Ascending aorta (tissue), 2 donors: ENCODE results near the gene TXNL4A. TPM values are rescaled to one million over a fixed set of nuclear protein-coding genes. Genes with fewer than 3 reads are reported as not detected.
A peak's percentile ranks its signal among the peaks of the same experiment; 100 is the strongest.

ENCODE experiments used
- DNase-seq, 2 donors: peaks; one replicate each; pipeline ENCODE4 v3.0.0-alpha.2; 2019; ENCODE audit warnings: low spot score in 2 of 2
- H3K27ac ChIP-seq, 2 donors: fragments of 200-600 bp; sonication (generic); one replicate each; pipeline ENCODE4 v1.5.1; 2016 to 2017; ENCODE audit warnings: mild to moderate bottlenecking in 1 of 2
- H3K27me3 ChIP-seq: fragments of 200-600 bp; sonication (generic); one replicate; pipeline ENCODE4 v1.5.1; 2017
- H3K36me3 ChIP-seq, 2 donors: fragments of 200-600 bp; sonication (generic); one replicate each; pipeline ENCODE4 v1.5.1; 2016
- H3K4me1 ChIP-seq, 2 donors: fragments of 200-600 bp; sonication (generic); one replicate each; pipeline ENCODE4 v1.5.1; 2016 to 2017; ENCODE audit warnings: mild to moderate bottlenecking in 1 of 2
- H3K4me3 ChIP-seq, 2 donors: fragments of 200-600 bp; sonication (generic); one replicate each; pipeline ENCODE4 v1.5.1; 2016 to 2017; ENCODE audit warnings: mild to moderate bottlenecking in 1 of 2
- H3K9me3 ChIP-seq, 2 donors: fragments of 200-600 bp; sonication (generic); one replicate each; pipeline ENCODE4 v1.5.1; 2016
- CTCF ChIP-seq, 3 experiments: fragments of 200-600 bp in 2 of 3; fragments of 450-650 bp in 1 of 3; sonication (generic) in 2 of 3; IDR thresholded peaks; one replicate each; pipeline ENCODE4 v1.5.1; 2016 to 2019; ENCODE audit warnings: antibody characterized with exemption in 3 of 3, mild to moderate bottlenecking in 1 of 3, moderate library complexity in 1 of 3
- intact Hi-C: fragments of 100-400 bp; cut with DNase I; formaldehyde crosslinking; loops from one replicate; pipeline ENCODE4 v1.15.1; 2023
- total RNA-seq: library from RNA; depleted of rRNA; stranded (reverse); fragments of >200 nt; gene quantifications from one replicate; pipeline ENCODE4 v1.1.0, GENCODE V29; 2016

The TXNL4A gene
- total RNA-seq, 1 donor from 2014 or later, result 16.5 TPM

- Histone ChIP-seq H3K9me3 (no peaks in the 10 kb centered on the region), H3K4me3 (peak overlapping the region; percentile 85 to 91), H3K4me1 (peaks cover 8 to 11% of the 10 kb centered on the region in 2 donors), H3K36me3 (peaks cover 0 to 8% of the 10 kb centered on the region in 2 donors), H3K27ac (peak overlapping the region; percentile 95 to 97), H3K27me3 (no peaks in the 10 kb centered on the region)
- DNase-seq, result peak in 1 of 2 donors; percentile 71
- peak in 2 of 3 experiments; percentile 30 to 35 for TF ChIP-seq CTCF (IDR thresholded peaks at IDR 0.05)
- intact Hi-C loops, result loop anchor here (1.0 to 10.0 kb wide), 6 partner anchors 22 to 593 kb away; partner anchors contain the start of genes CTDP1, NFATC1 and SLC66A2
Measured at GRCh38 chr18:79988071-79988450, 302 bp downstream of the TXNL4A start.

- no peak for DNase-seq
- peak overlapping the region; percentile 85 to 91 for H3K4me3 ChIP-seq
- H3K9me3 ChIP-seq, result no peaks in the 10 kb centered on the region
- TF ChIP-seq CTCF (IDR thresholded peaks at IDR 0.05), result no peak
- peaks cover 8 to 11% of the 10 kb centered on the region in 2 donors for H3K4me1 ChIP-seq
- peak overlapping the region; percentile 95 to 97 for H3K27ac ChIP-seq
- no peaks in the 10 kb centered on the region for H3K27me3 ChIP-seq
- H3K36me3 ChIP-seq, result peaks cover 0 to 8% of the 10 kb centered on the region in 2 donors
- intact Hi-C loops, result loop anchor here (10.0 kb wide), 1 partner anchor 593 kb away; the partner anchor contains the start of gene NFATC1
Measured at GRCh38 chr18:79987566-79987965, 797 bp downstream of the TXNL4A start.

GRCh38 chr18:79986726-79987125, 1.6 kb downstream of the TXNL4A start:
- Histone ChIP-seq H3K4me3 (peak overlapping the region; percentile 85 to 91), H3K27ac (peak overlapping the region in 1 of 2 donors; percentile 3)

GRCh38 chr18:79985172-79985571, 3.2 kb downstream of the TXNL4A start:
- H3K4me1 ChIP-seq, result peaks cover 8 to 11% of the 10 kb centered on the region in 2 donors
- intact Hi-C loops, result loop anchor here (10.0 kb wide), 1 partner anchor 590 kb away; the partner anchor contains the start of gene NFATC1
- no peak for TF ChIP-seq CTCF (IDR thresholded peaks at IDR 0.05)
- H3K9me3 ChIP-seq, result no peaks in the 10 kb centered on the region
- H3K4me3 ChIP-seq, result no peak overlapping the region
- no peak overlapping the region for H3K27ac ChIP-seq
- H3K36me3 ChIP-seq, result peaks cover 0 to 8% of the 10 kb centered on the region in 2 donors
- DNase-seq, result no peak
- H3K27me3 ChIP-seq, result no peaks in the 10 kb centered on the region

More at GRCh38 chr18:79986726-79987125, 1.6 kb downstream of the TXNL4A start:
- intact Hi-C loops, result loop anchor here (10.0 kb wide), 1 partner anchor 592 kb away; the partner anchor contains the start of gene NFATC1
- Histone ChIP-seq H3K36me3 (peaks cover 0 to 8% of the 10 kb centered on the region in 2 donors), H3K9me3 (no peaks in the 10 kb centered on the region), H3K27me3 (no peaks in the 10 kb centered on the region), H3K4me1 (peaks cover 8 to 11% of the 10 kb centered on the region in 2 donors)
- DNase-seq, result no peak
- no peak for TF ChIP-seq CTCF (IDR thresholded peaks at IDR 0.05)

- Histone ChIP-seq H3K36me3 (peaks cover 0 to 8% of the 10 kb centered on the region in 2 donors), H3K27ac (no peak overlapping the region), H3K9me3 (no peaks in the 10 kb centered on the region), H3K4me3 (no peak overlapping the region), H3K27me3 (no peaks in the 10 kb centered on the region), H3K4me1 (peaks cover 5 to 8% of the 10 kb centered on the region in 2 donors)
- TF ChIP-seq CTCF (IDR thresholded peaks at IDR 0.05), result no peak
- no peak for DNase-seq
- intact Hi-C loops, result loop anchor here (10.0 kb wide), 1 partner anchor 589 kb away; the partner anchor contains the start of gene NFATC1
Measured at GRCh38 chr18:79983793-79984192, 4.6 kb downstream of the TXNL4A start.
